Stimulated activated CD4-positive, alpha-beta T cell treated with anti-CD3 and anti-CD28 coated beads, TNF-alpha, amount 100 ng/mL, for 24 hours (primary cell): ENCODE results near the gene NKX6-1.

Source experiments
- DNase-seq, 3 experiments: peaks; one replicate each; pipeline ENCODE4 v3.0.0-alpha.2; 2020; ENCODE audit warnings: low read depth in 3 of 3

NKX6-1 gene

DNA sequence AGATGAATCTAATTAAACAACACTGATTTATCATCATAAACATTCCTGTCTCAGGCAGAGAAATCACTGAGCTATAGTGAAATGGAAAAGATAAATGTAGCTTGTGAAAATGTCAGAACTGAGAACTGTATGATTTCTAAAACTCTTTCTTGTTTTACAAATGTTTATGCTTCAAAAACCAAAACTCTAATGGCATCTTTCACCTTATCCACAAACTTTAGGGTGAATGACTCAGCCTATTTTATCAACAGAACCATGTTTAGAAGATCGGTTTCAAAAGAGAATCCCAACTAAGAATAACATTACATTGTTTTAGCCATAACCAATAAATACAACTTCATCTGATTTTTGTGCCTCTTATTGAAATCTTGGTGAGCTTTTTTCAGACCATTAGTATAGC lies 21.4 kb downstream of the NKX6-1 start:
- DNase-seq = no peak

DNA sequence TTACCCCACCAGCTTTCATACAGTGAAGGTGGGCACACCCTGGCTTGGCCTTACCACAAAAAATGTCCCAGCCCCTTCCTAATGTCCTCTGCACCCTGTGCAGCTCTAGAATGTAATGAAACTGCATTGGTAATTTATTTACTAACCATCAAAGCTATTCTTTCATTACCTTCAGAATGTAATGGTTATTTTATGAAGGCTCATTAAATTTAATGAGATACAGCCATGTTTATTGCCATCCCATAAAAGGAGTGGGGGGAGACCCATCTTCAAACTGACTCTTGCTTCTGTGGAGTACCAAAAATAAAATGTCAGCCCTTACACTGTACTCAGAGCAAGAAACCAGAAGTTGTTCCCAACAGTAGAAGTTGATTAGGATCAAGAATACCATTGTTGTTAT lies 25.0 kb downstream of the NKX6-1 start:
- DNase-seq = no peak

DNA sequence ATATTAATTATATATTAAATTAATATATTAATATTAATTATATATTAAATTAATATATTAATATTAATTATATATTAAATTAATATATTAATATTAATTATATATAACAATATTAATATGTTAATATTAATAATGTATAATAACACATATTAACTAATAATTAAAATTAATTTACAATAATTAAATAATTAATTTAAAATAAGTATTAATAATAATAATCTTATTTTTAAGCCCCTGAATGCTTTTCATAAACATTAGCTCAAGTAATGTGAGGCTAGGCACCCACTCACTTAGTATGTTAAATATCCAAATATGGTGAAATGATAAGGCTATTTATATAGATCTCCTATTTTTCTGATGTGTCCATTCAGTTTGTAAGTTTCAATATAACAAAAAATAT lies 26.9 kb downstream of the NKX6-1 start:
- DNase-seq = no peak

DNA sequence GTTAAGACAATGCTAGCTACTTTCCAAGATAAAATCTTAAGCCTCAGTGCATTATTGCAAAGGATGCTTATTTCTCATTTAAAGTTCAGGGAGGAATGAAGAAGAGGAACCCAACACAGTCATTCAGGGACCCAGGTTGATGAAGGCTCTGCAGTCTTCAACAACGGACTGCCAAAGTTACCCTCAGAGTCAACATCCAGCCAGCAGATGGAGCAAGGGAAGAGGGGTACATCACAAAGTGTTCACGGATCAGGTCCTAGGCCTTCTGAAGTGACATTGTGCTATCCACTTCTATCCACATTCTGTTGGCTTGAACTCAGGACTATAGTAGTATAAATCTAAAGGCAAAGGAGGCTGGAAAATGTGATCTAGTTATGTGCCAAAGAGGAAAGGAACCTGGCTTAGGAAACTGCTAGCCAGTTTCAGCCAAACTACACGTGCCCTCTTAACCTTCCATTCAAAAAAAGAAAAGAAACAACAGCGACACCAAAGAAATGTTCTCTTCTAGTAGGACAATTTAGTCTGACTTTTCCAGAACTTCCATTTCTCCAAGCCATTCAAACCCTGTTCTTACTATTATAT lies 28.8 kb downstream of the NKX6-1 start:
- no peak for DNase-seq

DNA sequence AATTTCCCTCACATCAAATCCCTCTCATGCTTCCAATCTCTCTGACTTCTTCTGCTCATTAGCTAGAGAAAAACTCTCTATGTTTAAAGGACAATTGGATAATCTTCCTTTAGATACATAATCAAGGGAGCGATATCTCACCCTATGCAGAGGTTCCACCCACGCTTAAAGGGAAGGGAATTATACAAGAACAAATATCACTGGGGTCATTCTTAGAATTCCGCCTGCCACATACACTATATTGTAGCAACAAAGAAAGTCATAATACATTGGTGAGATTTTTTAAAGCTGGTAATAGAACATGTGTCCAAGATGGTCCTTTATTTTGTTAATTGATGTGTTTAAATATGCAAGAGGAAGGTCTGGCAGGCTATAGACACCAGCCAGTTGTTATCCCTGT lies 31.5 kb downstream of the NKX6-1 start:
- no peak for DNase-seq

DNA sequence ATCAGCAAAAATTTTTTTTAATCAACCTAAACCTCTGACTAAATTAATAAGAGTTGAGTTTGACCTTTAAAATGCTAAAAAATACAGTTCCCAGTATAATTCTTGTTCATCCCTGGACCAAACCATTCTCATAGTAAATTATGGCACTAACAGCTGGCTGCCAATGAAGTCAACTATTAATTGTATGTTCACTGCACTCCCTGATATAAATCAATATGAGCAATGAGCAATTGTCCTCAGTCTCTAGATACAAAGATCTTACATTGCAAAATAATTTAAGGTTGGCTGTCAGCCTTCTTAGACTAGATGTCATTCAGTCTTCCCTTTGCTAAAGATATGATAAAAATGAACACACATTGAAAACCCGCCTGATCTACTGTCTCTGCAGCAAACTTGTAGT lies 39.3 kb downstream of the NKX6-1 start:
- no peak for DNase-seq

DNA sequence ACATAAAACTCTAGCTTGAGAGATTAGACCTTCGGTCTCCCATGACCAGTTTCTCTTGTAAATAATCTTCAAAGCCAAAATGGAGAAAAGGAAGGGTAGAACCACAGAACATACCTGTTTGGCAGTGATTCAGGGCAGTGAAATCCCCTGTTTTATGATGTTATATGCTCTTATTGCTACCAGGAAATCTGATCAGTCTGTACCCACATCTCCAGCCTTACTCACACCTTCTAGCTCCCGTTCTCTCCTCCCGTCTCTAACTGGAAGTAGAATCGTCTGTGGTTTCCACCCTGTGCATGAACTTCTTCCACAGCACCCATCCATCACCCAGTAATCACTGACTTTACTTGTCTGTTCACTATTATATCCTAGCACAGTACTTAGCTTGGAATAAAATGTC lies 42.9 kb downstream of the NKX6-1 start:
- no peak for DNase-seq

DNA sequence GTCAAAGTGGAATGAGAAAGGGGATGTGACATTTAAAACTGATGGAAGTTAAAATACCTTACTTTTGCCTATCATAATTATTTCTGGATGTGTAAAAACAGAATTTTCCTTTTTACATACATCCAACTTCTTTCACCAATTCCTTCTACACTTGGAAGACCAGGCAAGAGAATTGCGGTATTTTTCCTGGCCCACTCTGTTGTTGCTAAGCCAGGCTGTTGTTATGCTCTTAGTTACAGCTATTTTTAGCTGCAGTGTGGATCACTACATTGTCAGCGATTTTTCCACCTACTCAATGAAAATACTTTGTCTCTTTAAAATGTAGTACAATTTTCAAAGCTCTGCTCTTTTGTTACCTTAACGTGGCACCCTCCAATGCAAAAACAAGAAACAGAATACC lies 43.4 kb downstream of the NKX6-1 start:
- DNase-seq = no peak

DNA sequence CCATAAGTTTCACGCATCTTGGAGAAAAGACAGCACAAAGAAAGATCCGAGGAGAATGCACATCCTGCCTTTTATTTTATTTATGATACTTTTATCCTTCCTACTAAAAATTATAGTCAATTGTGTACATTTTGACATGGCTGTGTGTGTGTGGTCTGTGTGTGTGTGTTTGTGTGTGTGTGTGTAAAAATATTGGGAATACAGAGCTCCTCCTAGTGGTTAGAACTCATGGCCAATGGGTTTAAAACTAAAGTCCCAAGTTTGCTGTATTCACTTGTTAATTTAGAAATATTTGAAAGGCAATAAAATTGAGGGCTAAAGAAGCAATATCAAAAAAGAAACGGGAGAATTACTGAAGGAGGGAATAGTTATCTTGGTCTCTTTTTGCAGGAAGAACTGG lies 47.5 kb downstream of the NKX6-1 start:
- no peak for DNase-seq

DNA sequence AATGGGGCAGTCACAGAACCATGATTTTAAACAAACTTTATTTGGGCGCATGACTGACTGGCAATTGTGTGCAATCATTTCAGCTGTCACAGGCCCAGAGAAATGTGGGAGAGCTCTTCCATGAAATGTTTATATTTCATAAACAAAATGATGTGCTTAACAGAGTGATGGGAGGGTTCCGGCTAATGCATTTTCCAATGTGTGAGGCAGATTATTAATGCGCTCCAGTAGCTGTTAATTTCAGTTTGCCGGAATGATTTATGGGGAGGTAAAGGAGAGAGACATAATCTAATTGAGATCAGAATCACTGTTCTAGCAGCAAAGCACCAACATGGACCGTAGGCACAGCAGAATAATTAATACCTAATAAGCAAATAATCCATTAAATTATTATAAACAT lies 55.6 kb downstream of the NKX6-1 start:
- no peak for DNase-seq

DNA sequence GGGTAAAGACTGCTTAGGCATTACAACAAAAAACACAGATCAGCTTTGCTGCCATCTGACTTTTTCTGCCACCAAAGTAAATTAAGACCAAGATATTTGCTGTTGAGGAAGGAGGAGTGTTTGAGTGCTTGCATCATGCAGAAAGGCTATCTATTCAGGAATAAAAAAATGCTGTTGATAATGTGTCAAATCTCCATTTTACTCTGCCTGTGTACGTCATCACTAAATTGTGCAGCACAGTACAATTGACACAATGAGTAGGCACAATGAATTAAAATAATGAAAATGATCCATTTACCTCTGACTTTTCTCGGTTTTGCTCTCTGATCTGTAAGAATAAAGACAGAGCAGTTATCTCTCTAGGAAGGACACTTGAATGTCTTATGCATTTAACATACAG lies 56.3 kb downstream of the NKX6-1 start:
- no peak for DNase-seq
